Right lobe of liver (tissue), 6 donors: ENCODE results near the gene TSPAN6. TPM values are rescaled to one million over a fixed set of nuclear protein-coding genes. Genes with fewer than 3 reads are reported as not detected.

Experiments used
- ATAC-seq, 4 donors: fragments of 200-7000 bp; cut with Tn5 transposase; one replicate each; pipeline ENCODE4 v1.9.1; 2020; ENCODE audit warnings: mild to moderate bottlenecking in 4 of 4, moderate library complexity in 4 of 4
- DNase-seq, 3 donors: peaks; one replicate each; pipeline ENCODE4 v3.0.0-alpha.2; 2020
- H3K27ac ChIP-seq, 3 donors: fragments of 200-600 bp; one replicate each; pipeline ENCODE4 v1.8.0; 2022
- H3K27me3 ChIP-seq, 2 donors: fragments of 200-600 bp; one replicate each; pipeline ENCODE4 v1.8.0; 2022
- H3K36me3 ChIP-seq, 4 donors: fragments of 200-600 bp; sonication (generic) in 1 of 4; one replicate each; pipeline versions ENCODE4 v1.5.1 to v1.8.0; 2017 to 2022; ENCODE audit warnings: control low read depth in 1 of 4
- H3K4me1 ChIP-seq, 4 donors: fragments of 200-600 bp; sonication (generic) in 1 of 4; one replicate each; pipeline versions ENCODE4 v1.5.1 to v1.8.0; 2017 to 2022; ENCODE audit warnings: control low read depth in 1 of 4
- H3K4me3 ChIP-seq, 3 donors: fragments of 200-600 bp; one replicate each; pipeline ENCODE4 v1.8.0; 2022
- H3K9me3 ChIP-seq, 4 donors: fragments of 200-600 bp; sonication (generic) in 1 of 4; one replicate each; pipeline versions ENCODE4 v1.5.1 to v1.8.0; 2017 to 2022; ENCODE audit warnings: control low read depth in 1 of 4
- POLR2A ChIP-seq: fragments of 450-650 bp; IDR thresholded peaks from one replicate; pipeline ENCODE4 v1.6.1; 2017; ENCODE audit warnings: antibody characterized with exemption, mild to moderate bottlenecking
- WGBS: methylation state at CpG from one replicate; pipeline ENCODE4 v1.1.6; 2018; ENCODE audit warnings: low coverage, low lambda C conversion rate; ENCODE audit not compliant: insufficient coverage; ENCODE audit errors: missing lambda C conversion rate; 5-methylcytosine and 5-hydroxymethylcytosine counted together
- intact Hi-C, 2 donors: fragments of 100-400 bp; cut with DNase I; formaldehyde crosslinking; loops; one replicate each; pipeline versions ENCODE4 v1.11.2 to v1.14.1; 2022
- total RNA-seq, 6 experiments: library from RNA; depleted of rRNA in 2 of 6; stranded (reverse); fragments of >200 nt in 2 of 6; fragmentation: NEBNext Ultra II Directional in 3 of 6; extraction: Animal tissue kit (Norgen Biotek cat#: 25700) in 3 of 6; gene quantifications; one replicate each; pipeline versions ENCODE4 v1.1.0 to v1.2.4, GENCODE V29; 2016 to 2023
- TF ChIP-seq, protein P1 (sequence below), 4 donors: fragments of 200-600 bp in 3 of 4; fragments of 450-650 bp in 1 of 4; IDR thresholded peaks; one replicate each; pipeline versions ENCODE4 v1.5.1 to v1.8.0; 2016 to 2022; ENCODE audit warnings: antibody characterized with exemption in 4 of 4, mild to moderate bottlenecking in 2 of 4
- donor health status: DM: no; HTN: yes; CAD: no.
- donor health status: DM: no; HTN: no; CAD: no.
- donor health status: DM: no; HTN: no; CAD: no.
- donor health status: DM: no; HTN: yes; CAD: no.
- donor health status: DM: no; HTN: yes; CAD: no.

The TSPAN6 gene
- total RNA-seq, 6 experiments from 2014 or later, result 35.6 to 50.2 (median 41.0) TPM

DNA sequence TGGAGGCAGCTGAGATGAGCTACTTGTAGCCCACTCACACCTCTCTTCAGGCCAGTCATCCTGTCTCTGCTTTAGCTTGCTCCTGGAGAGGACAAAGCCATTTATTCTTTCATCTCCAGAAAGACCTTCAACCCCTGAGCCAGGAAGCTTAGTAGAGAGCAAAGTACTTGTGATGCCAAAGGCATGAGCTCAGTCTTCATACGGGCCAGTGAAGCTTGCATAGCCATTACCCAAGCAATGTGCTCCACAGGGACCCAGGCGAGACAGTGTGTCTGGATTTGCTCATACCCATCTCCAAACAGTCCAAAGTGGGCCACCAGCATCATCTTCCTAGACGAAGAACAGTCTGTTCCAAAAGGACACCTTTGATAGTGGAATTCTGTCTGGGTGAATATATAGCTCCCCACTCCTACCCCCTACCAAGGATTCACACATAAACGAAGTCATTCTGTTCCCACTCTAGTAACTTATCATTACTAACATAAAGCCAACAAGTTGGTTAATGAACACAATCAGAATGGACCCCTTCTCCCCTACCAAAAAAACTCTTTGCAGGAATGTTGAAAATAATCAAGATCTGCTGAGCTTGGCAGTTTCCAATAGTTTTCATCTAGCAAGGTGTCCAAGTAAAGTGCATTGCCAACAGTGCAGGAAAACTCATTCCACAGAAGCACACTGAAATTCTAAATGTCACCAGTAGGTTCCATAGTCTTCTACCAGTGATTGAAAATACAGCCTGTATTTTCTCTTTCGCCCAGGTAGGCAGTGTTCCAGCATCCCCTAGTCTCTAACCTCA lies 45.2 kb downstream of the TSPAN6 start:
- TF ChIP-seq POLR2A, result no peak
- TF ChIP-seq, protein P1, sequence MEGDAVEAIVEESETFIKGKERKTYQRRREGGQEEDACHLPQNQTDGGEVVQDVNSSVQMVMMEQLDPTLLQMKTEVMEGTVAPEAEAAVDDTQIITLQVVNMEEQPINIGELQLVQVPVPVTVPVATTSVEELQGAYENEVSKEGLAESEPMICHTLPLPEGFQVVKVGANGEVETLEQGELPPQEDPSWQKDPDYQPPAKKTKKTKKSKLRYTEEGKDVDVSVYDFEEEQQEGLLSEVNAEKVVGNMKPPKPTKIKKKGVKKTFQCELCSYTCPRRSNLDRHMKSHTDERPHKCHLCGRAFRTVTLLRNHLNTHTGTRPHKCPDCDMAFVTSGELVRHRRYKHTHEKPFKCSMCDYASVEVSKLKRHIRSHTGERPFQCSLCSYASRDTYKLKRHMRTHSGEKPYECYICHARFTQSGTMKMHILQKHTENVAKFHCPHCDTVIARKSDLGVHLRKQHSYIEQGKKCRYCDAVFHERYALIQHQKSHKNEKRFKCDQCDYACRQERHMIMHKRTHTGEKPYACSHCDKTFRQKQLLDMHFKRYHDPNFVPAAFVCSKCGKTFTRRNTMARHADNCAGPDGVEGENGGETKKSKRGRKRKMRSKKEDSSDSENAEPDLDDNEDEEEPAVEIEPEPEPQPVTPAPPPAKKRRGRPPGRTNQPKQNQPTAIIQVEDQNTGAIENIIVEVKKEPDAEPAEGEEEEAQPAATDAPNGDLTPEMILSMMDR (IDR thresholded peaks at IDR 0.05), result no peak
- no peak for ATAC-seq
- Histone ChIP-seq H3K9me3 (no peaks in the 10 kb centered on the region), H3K27ac (no peak overlapping the region), H3K36me3 (no peaks in the 10 kb centered on the region), H3K27me3 (no peaks in the 10 kb centered on the region), H3K4me3 (no peak overlapping the region), H3K4me1 (no peaks in the 10 kb centered on the region)
- no peak for DNase-seq
- 42% methylated on average over 5 of the region's 5 CpGs for WGBS
- intact Hi-C loops, result no loop called here

DNA sequence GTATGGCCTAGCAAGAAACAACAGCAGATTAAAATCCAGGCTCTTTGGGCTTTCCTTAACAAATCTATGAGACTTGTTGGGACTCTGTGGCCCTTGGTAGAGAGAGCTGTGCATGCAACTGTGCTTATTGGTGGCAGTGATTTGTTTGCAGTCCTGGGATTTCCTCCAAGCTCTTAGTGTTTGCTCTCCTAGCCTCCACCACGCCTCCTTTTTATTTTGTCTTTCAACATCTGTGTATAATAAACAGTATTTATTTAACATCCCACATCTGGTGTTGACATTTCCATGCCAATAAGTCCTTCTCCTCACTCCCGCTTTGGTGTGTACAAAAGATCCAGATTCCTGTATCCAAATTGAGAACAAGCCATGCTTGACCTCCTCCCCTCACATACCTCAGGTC lies 48.7 kb downstream of the TSPAN6 start:
- no peaks in the 10 kb centered on the region for H3K27me3 ChIP-seq
- H3K4me1 ChIP-seq, result no peaks in the 10 kb centered on the region
- no peaks in the 10 kb centered on the region for H3K9me3 ChIP-seq
- WGBS, result 30% methylated on average over 2 of the region's 2 CpGs
- intact Hi-C loops, result no loop called here
- H3K4me3 ChIP-seq, result no peak overlapping the region
- H3K27ac ChIP-seq, result no peak overlapping the region
- no peaks in the 10 kb centered on the region for H3K36me3 ChIP-seq
- no peak for TF ChIP-seq POLR2A
- TF ChIP-seq, protein P1 (IDR thresholded peaks at IDR 0.05), result no peak
- no peak for DNase-seq
- ATAC-seq, result peak in 2 of 4 donors; percentile 40 to 70

DNA sequence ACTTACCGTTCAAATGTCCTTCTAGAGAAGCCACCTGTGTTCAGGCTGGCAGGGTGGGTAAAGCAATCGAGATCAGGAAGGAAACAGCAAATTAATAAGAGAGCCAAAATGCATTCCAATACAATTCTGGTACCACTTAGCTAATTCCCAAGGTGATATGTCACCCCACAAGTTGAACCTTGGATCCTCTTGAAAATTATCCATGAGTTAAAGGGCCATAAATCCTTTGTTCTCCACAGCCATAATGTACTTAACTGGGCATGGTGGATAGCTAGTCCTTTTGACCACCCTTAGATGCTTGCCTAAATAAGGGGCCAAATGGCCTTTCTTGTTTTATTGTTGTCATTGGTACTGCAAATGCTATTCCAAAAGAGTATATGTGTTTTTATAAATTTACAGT lies 49.9 kb downstream of the TSPAN6 start:
- 46% methylated on average over 2 of the region's 2 CpGs for WGBS
- no peak for TF ChIP-seq POLR2A
- TF ChIP-seq, protein P1 (IDR thresholded peaks at IDR 0.05), result no peak
- DNase-seq (no peak), ATAC-seq (no peak)
- Histone ChIP-seq H3K4me1 (no peaks in the 10 kb centered on the region), H3K9me3 (no peaks in the 10 kb centered on the region), H3K27ac (no peak overlapping the region), H3K36me3 (no peaks in the 10 kb centered on the region), H3K4me3 (no peak overlapping the region), H3K27me3 (no peaks in the 10 kb centered on the region)
- intact Hi-C loops, result no loop called here

DNA sequence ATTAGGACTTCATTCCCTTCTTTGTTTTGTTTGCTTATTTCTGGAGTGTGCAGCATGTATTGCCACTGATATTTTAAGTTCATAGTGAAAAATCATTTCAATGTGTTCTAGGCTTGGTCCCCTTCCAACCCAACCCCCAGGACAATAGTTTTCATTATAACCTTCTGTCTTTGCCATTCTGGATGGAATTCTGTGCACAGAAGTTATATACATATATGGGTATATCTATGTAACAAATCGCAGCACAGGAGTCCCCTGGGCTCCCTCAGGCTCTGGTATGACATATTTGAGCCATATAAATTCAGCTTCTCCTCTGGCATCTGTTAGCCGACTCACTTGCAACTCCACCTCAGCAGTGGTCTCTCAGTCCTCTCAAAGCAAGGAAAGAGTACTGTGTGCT lies 52.0 kb downstream of the TSPAN6 start, which contains the start of gene TNMD:
Gene TNMD, plus strand, starts transcription at position 326 of the 400 bp plus-strand sequence. CDS start 83 bp downstream, outside the sequence.
- ATAC-seq, result no peak
- no peaks in the 10 kb centered on the region for H3K36me3 ChIP-seq
- H3K27ac ChIP-seq, result no peak within 1 kb of the TSS
- no peak for TF ChIP-seq POLR2A
- TF ChIP-seq, protein P1 (IDR thresholded peaks at IDR 0.05), result no peak
- intact Hi-C loops, result no loop called here
- no peaks in the 10 kb centered on the region for H3K9me3 ChIP-seq
- no peaks in the 10 kb centered on the region for H3K27me3 ChIP-seq
- no peak for DNase-seq
- H3K4me3 ChIP-seq, result no peak within 1 kb of the TSS
- H3K4me1 ChIP-seq, result no peaks in the 10 kb centered on the region
- WGBS, result 31% methylated on average over 2 of the region's 2 CpGs

Other genes with a start within 250 kb of the TSPAN6 start
- under 1 TPM; under 0.01 to 0.10 (median 0.06) TPM for gene PCDH19, start 226.5 kb downstream of the TSPAN6 start, total RNA-seq
- not detected for gene TNMD, start 51.9 kb downstream of the TSPAN6 start, total RNA-seq
- 10 to 100 TPM in 1 of 6 experiments, 1 to 10 TPM in 5; 3.1 to 13.7 (median 3.7) TPM for gene SRPX2, start 7.4 kb upstream of the TSPAN6 start, total RNA-seq
- gene SYTL4, start 95.3 kb upstream of the TSPAN6 start, total RNA-seq, result 10 to 100 TPM in 4 of 6 experiments, 1 to 10 TPM in 2; 7.0 to 24.0 (median 15.2) TPM
- 10 to 100 TPM in 1 of 6 experiments, 1 to 10 TPM in 5; 5.1 to 10.3 (median 5.5) TPM for gene CSTF2, start 183.6 kb upstream of the TSPAN6 start, total RNA-seq
- gene NOX1, start 237.6 kb upstream of the TSPAN6 start, total RNA-seq, result not detected